Measurements from ENCODE around the gene EPSTI1. TPM values are rescaled to one million over a fixed set of nuclear protein-coding genes. Genes with fewer than 3 reads are reported as not detected.

Gene EPSTI1
- total and polyA plus RNA-seq, 8 donors, result 3.5 to 115 (median 5.2) TPM; not detected in 1

- Histone ChIP-seq H3K4me1 (peaks cover 4 to 24% (median 22%) of the 10 kb centered on the region in 4 donors), H3K27ac (no peak overlapping the region), H3K36me3 (no peaks in the 10 kb centered on the region), H3K9me3 (no peaks in the 10 kb centered on the region), H3K27me3 (no peaks in the 10 kb centered on the region), H3K4me3 (no peak overlapping the region)
- TF ChIP-seq POLR2A (IDR thresholded peaks at IDR 0.05) (no peak), POLR2AphosphoS5 (IDR thresholded peaks at IDR 0.05) (no peak), CTCF (IDR thresholded peaks at IDR 0.05) (no peak), EP300 (IDR thresholded peaks at IDR 0.05) (no peak)
- 31 to 63% (median 48%) methylated on average over 1 of the region's 1 CpG for WGBS, 5 donors
- intact Hi-C loops (cut with DNase I; ENCODE audit: low total_unique reads), result no loop called here
- DNase-seq, result no peak
Measured at GRCh38 chr13:43020794-43021193, 28.8 kb upstream of the EPSTI1 start.

GRCh38 chr13:43019811-43020210, 27.8 kb upstream of the EPSTI1 start:
- DNase-seq, result no peak
- intact Hi-C loops (cut with DNase I; ENCODE audit: low total_unique reads), result no loop called here
- H3K4me3 ChIP-seq, result no peak overlapping the region
- H3K27me3 ChIP-seq, result no peaks in the 10 kb centered on the region
- no peak overlapping the region for H3K27ac ChIP-seq
- H3K4me1 ChIP-seq, result peaks cover 0 to 14% (median 13%) of the 10 kb centered on the region in 4 donors
- H3K9me3 ChIP-seq, result no peaks in the 10 kb centered on the region
- WGBS, 5 donors, result 59 to 76% (median 70%) methylated on average over 2 of the region's 2 CpGs
- no peak for TF ChIP-seq CTCF (IDR thresholded peaks at IDR 0.05)
- no peak for TF ChIP-seq EP300 (IDR thresholded peaks at IDR 0.05)
- no peak for TF ChIP-seq POLR2AphosphoS5 (IDR thresholded peaks at IDR 0.05)
- TF ChIP-seq POLR2A (IDR thresholded peaks at IDR 0.05), result no peak
- no peaks in the 10 kb centered on the region for H3K36me3 ChIP-seq

GRCh38 chr13:43016226-43016625, 24.2 kb upstream of the EPSTI1 start:
- Histone ChIP-seq H3K4me3 (no peak overlapping the region), H3K27me3 (no peaks in the 10 kb centered on the region), H3K36me3 (no peaks in the 10 kb centered on the region), H3K9me3 (no peaks in the 10 kb centered on the region), H3K4me1 (no peaks in the 10 kb centered on the region), H3K27ac (no peak overlapping the region)
- 78 to 84% (median 79%) methylated on average over 5 of the region's 5 CpGs for WGBS, 5 donors
- intact Hi-C loops (cut with DNase I; ENCODE audit: low total_unique reads), result no loop called here
- TF ChIP-seq CTCF (IDR thresholded peaks at IDR 0.05) (no peak), EP300 (IDR thresholded peaks at IDR 0.05) (no peak), POLR2A (IDR thresholded peaks at IDR 0.05) (no peak), POLR2AphosphoS5 (IDR thresholded peaks at IDR 0.05) (no peak)
- DNase-seq, result no peak

- Histone ChIP-seq H3K36me3 (no peaks in the 10 kb centered on the region), H3K27me3 (no peaks in the 10 kb centered on the region), H3K27ac (no peak overlapping the region), H3K9me3 (no peaks in the 10 kb centered on the region), H3K4me1 (no peaks in the 10 kb centered on the region), H3K4me3 (no peak overlapping the region)
- WGBS, 5 donors, result 58 to 69% (median 67%) methylated on average over 3 of the region's 3 CpGs
- DNase-seq, result peak in 1 of 2 donors; percentile 19
- intact Hi-C loops (cut with DNase I; ENCODE audit: low total_unique reads), result no loop called here
- no peak for TF ChIP-seq EP300 (IDR thresholded peaks at IDR 0.05)
- TF ChIP-seq POLR2A (IDR thresholded peaks at IDR 0.05), result no peak
- no peak for TF ChIP-seq CTCF (IDR thresholded peaks at IDR 0.05)
- no peak for TF ChIP-seq POLR2AphosphoS5 (IDR thresholded peaks at IDR 0.05)
Measured at GRCh38 chr13:43014162-43014561, 22.1 kb upstream of the EPSTI1 start.
